GM18499 (cell line): ENCODE results near the gene CARD8.
"Not testable (repeated sequence)": the region's sequence is repeated elsewhere in the genome, so short reads cannot be mapped to it uniquely, and the experiment has no call there.

Experiments used
- ATAC-seq: cut with Tn5 transposase; IDR thresholded peaks from one replicate; pipeline ENCODE4 v1.9.1; 2021; ENCODE audit warnings: moderate number of reproducible peaks; ENCODE audit not compliant: insufficient read depth, unreplicated experiment

Gene CARD8

GRCh38 chr19:48269617-48270026 is 13.9 kb upstream of the CARD8 start:
- not testable (repeated sequence) for ATAC-seq

DNA sequence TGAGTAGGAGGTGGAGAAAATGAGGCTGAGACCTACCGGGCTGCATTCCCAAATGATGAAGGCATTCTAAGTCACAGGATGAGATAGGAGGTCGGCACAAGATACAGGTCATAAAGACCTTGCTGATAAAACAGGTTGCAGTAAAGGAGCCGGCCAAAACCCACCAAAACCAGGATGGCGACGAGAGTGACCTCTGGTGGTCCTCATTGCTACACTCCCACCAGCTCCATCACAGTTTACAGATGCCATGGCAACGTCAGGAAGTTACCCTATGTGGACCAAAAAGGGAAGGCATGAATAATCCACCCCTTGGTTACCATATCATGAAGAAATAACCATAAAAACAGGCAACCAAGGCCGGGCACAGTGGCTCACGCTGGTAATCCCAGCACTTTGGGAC is 9.6 kb upstream of the CARD8 start:
- ATAC-seq, result not testable (repeated sequence)

GRCh38 chr19:48260359-48260714 is 4.6 kb upstream of the CARD8 start:
- not testable (repeated sequence) for ATAC-seq

DNA sequence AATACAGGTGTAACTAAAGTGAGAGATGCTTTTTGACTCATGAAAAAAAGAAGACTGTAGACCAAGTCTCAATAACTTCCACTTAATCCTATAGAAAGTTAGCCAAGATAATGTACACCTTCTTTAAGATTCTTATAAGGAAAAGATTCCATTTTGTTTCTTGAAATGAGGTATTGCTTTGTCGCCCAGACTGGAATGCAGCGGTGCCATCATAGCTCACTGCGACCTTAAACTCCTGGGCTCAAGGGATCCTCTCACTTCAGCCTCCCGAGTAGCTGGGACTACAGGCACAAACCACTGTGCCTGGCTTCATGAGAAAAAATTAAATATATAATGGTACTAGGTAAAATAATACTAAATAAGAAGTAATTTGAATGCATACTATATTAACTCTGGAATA is 3.3 kb upstream of the CARD8 start:
- ATAC-seq, result not testable (repeated sequence)

DNA sequence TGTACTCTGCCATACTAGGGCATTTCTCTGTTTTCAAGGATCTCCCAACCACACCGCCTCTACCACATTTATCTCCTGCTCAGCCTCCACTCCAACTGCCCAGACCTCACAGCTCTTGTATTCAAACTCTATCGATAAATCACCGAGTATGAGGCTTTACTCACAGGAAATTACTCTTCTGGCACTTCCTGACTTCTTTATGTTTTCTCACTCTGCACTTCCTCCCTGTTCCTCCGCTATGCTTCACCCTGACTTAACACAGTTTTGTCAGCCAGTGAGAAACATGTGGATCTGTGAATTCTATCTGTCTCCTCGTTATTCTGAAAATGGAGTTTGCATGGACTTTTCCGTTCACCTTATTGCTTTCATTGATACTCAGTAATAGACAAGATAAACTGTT is 2.6 kb upstream of the CARD8 start:
- ATAC-seq, result no peak

- ATAC-seq, result no peak
Observed at GRCh38 chr19:48254529-48254970, 1.2 kb downstream of the CARD8 start.

DNA sequence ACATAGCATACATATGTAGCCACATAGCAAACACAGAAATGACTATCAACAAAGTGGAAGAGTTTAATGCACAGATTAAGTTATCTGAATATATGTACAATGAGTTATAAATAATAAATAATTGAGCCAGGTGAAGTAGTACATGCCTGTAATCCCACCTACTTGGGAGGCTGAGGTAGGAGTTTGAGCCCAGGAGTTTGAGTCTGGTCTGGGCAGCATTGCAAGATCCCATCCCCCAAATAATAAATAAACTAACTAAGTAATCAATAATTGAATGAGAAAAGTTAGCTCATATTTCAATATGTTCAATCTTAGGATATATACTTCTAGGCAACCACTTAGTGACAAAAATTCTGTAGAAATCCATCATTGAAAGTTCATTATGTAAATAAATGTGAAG is 1.7 kb downstream of the CARD8 start:
- no peak for ATAC-seq

DNA sequence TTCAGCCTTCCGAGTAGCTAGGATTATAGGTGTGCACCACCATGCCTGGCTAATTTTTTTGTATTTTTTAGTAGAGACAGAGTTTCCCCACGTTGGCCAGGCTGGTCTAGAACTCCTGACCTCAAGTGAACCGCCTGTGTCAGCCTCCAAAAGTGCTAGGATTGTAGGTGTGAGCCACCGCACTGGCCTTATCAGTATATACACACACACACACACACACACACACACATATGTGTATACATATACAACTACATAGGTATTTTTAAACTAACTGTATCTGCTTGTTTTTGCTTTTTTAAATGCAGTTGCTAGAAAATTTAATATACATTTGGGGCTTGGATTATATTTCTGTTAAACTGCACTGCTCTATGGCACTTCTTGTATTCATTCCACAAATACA is 3.1 kb downstream of the CARD8 start:
- no peak for ATAC-seq

- no peak for ATAC-seq
Observed at GRCh38 chr19:48250290-48251025, 5.3 kb downstream of the CARD8 start.

DNA sequence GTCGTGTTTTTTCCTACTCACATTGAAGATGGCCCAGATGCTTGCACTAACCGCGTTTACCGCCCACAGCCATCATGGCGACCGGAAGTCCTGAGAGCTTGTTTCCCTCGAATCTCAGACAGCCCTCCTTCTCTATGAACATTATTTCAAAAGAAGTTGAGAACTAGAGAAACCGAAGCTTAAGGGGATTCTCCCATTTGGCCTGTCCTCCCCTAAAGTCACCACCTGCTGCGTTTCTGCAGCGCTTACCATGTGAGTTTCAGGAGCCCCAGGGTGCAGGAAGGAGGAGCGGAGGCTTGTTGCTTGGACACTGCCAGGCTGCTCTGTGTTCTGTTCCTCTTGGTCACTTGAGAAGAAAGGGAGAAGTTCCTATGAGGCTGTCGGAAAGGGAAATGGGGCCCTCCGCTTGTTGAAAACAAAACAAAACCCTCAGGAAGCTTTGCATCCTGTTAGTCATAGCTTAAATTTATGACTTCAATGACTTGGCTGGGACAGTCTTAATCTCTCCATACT is 6.2 kb downstream of the CARD8 start:
- no peak for ATAC-seq

DNA sequence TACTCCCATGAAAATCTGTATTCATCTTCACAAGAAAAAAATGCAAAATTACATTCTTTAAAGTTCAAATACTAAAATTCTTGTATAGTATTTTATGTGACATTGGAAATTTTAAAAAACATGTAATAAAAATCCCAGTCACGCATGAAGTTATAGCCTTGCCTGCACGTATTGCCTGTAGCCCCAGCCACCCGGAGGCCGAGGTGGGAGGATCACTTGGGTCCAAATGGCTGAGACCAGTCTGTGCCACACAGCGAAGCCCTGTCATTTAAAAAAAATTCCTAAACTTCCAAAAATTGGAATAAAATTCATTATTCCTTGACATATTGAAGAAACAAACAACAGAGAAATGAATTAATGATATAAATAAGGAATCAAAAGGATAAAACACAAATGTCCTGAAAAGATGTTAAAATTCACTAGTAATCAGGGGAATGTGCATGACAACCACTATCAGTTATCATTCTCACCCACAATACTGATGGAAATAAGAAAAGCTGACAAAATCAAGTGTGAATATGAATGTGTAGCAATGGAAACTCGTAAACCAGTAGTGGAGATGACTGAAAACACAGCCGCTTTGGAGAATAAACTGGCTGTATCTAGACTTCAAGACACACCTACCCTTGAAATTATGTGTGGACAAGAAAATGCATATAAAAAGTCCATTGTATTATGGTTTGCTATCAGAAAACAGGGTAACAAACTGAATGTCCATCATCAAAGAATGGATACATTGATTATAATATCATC is 7.5 kb downstream of the CARD8 start:
- no peak for ATAC-seq

DNA sequence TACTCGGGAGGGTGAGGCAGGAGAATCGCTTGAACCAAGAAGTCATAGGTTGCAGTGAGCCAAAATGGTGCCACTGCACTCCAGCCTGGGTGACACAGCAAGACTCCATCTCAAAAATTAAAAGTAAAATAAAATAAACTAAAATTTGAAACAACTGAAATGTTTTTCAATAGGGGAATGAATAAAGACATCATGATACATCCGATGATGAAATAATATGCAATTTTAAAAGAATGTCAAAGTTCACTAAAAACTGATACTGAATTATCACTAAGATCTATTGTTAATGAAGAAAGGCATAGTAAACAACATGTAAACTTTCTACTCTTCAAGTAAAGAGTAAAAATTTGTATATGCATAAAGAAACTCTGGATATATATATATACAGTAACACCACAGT is 8.5 kb downstream of the CARD8 start:
- ATAC-seq, result no peak

- ATAC-seq, result no peak
Observed at GRCh38 chr19:48246101-48246500, 9.6 kb downstream of the CARD8 start.

GRCh38 chr19:48244281-48244680 is 11.4 kb downstream of the CARD8 start:
- no peak for ATAC-seq

- not testable (repeated sequence) for ATAC-seq
Observed at GRCh38 chr19:48241771-48242170, 13.9 kb downstream of the CARD8 start.

DNA sequence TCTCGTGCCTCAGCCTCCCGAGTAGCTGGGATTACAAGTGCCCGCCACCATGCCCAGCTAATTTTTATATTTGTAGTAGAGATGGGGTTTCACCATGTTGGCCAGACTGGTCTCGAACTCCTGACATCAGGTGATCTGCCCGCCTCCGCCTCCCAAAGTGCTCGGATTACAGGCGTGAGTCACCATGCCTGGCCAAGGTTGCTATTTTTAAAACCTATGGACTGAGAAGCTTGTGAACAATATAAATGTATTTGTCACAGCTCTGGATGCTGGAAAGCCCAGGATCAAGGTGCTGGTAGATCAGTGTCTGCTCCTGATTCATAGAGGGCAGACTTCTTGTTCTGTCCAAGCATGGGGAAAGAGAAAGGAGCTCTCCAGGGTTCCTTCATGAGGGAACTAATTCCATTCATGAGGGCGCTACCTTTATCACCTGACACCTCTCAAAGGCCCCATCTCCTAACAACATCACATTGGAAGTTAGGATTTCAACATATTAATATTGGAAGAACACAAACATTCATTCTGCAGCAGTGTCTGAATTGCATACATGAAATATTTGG is 16.1 kb downstream of the CARD8 start:
- ATAC-seq, result no peak

DNA sequence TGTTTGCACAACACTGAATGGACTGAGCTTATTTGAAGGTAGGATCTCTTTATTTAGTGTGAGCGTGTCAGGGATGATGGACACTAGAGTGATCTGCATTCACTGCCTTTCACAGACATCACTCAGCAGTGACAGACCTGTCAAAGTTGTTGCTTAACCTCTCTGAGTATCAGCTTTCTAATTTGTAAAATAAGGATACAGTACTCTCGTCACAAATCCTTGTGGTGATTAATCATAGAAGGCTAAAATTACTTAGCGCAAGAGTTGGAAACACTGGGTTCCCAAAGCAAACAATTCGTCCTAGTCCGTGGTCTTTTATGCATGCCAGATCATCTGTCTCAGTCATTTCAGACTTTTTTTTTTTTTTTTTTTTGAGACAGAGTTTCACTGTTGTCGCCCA is 16.6 kb downstream of the CARD8 start:
- ATAC-seq, result no peak

DNA sequence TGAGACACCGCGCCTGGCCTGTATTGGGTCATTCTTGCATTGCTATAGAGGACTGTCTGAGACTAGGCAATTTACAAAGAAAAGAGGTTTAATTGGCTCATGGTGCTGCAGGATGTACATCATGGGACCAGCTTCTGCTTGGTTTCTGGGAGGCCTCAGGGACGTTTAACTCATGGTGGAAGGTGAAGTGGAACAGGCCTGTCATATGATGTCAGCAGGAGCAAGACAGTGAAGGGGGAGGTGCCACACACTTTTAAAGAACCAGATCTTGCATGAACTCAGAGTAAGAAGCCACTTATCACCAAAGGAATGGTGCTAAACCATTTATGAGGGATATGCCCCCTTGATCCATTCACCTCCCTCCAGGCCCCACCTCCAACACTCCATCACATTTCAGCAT is 18.7 kb downstream of the CARD8 start:
- no peak for ATAC-seq

- ATAC-seq, result no peak
Observed at GRCh38 chr19:48230555-48231129, 25.1 kb downstream of the CARD8 start.

DNA sequence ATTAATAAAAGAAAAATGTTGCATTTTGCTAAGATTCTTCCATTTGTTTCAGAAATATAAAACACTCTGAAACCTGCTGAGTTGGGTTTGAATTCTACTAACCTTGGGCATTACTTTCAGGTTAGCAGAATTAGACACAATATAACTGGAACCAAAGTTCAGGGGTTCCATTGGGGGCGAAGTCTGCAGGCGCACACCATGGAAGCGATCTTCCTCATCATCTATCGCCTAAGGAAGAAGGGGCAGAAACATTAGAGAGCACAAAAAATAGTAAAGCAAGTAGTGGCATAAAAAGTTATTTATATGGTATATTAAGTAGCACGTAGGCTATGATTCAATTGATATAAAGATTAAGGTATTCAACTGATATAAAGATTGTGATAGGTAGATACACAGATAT is 34.1 kb downstream of the CARD8 start:
- ATAC-seq, result no peak

GRCh38 chr19:48220784-48221183 is 34.9 kb downstream of the CARD8 start:
- ATAC-seq, result not testable (repeated sequence)
